ENCODE measurements around the gene TLR8. TPM values are rescaled to one million over a fixed set of nuclear protein-coding genes. Genes with fewer than 3 reads are reported as not detected.
"Not testable (repeated sequence)": the region's sequence is repeated elsewhere in the genome, so short reads cannot be mapped to it uniquely, and the experiment has no call there.

Gene TLR8
- total RNA-seq, 4 donors from 2014 or later = 0.37 to 1.3 (median 0.82) TPM; not detected in 1

DNA sequence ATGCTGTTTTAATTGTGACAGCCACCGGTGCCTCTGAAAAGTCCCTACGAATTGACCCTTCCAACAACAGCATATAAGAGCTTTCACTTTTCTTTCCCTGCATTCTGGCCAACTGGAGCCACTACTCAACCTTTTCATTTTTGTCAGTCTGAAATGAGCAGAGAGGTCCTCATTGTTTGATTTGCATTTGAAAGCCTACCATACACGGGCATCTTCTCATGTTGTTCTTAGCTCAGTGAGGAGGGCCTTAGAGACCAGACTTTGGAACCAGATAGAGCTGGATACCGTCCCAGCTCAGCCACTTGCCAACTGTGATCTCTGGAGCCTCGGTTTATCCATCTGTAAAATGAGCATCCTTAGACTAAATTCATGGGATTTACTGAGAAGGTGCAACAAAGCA lies 51.6 kb downstream of the TLR8 start:
- H3K4me1 ChIP-seq = peaks cover 0 to 11% (median 8%) of the 10 kb centered on the region in 4 donors
- no peak for DNase-seq
- H3K27me3 ChIP-seq = no peaks in the 10 kb centered on the region
- H3K4me3 ChIP-seq = no peak overlapping the region
- TF ChIP-seq POLR2A (IDR thresholded peaks at IDR 0.05) (no peak), EP300 (IDR thresholded peaks at IDR 0.05; ENCODE audit: low read depth) (no peak), POLR2AphosphoS5 (IDR thresholded peaks at IDR 0.05) (no peak)
- TF ChIP-seq, protein P1, sequence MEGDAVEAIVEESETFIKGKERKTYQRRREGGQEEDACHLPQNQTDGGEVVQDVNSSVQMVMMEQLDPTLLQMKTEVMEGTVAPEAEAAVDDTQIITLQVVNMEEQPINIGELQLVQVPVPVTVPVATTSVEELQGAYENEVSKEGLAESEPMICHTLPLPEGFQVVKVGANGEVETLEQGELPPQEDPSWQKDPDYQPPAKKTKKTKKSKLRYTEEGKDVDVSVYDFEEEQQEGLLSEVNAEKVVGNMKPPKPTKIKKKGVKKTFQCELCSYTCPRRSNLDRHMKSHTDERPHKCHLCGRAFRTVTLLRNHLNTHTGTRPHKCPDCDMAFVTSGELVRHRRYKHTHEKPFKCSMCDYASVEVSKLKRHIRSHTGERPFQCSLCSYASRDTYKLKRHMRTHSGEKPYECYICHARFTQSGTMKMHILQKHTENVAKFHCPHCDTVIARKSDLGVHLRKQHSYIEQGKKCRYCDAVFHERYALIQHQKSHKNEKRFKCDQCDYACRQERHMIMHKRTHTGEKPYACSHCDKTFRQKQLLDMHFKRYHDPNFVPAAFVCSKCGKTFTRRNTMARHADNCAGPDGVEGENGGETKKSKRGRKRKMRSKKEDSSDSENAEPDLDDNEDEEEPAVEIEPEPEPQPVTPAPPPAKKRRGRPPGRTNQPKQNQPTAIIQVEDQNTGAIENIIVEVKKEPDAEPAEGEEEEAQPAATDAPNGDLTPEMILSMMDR (IDR thresholded peaks at IDR 0.05) = no peak
- 59% methylated on average over 5 of the region's 5 CpGs; no CpG with 5 or more reads in 1 of the 2 donors for WGBS, 2 donors (ENCODE audit: low coverage in 1 of 2)
- in situ Hi-C loops (cut with MboI; ENCODE audit: low pct_ligation_motif_present in 1 of 4, low pct_unique_long_range_greater_than_20kb in 1 of 4, low sequenced_read_pairs in 3 of 4) (loop anchor here (10.0 to 25.0 kb wide), 3 partner anchors 527 to 704 kb away; partner anchors contain the start of gene TCEANC (in 2 of the 4)), intact Hi-C loops (cut with DNase I; ENCODE audit: low total_unique reads) (no loop called here)
- H3K27ac ChIP-seq = peak overlapping the region; percentile 60 to 83 (median 79)
- H3K9me3 ChIP-seq = no peaks in the 10 kb centered on the region
- H3K36me3 ChIP-seq = no peaks in the 10 kb centered on the region

DNA sequence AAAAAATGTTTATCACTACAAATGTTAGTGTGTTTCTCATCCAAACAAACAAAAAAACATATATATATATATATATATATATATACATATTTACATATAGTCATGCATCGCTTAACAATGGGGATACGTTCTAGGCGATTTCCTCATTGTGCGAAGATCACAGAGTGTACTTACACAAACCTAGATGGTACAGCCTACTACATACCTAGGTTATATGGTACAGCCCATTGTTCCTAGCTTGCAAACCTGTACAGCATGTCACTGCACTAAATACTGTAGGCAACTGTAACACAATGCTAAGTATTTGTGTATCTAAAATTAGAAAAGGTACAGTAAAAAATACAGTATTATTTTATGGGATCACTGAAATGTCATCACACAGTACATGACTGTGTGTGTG lies 52.0 kb downstream of the TLR8 start:
- no peaks in the 10 kb centered on the region for H3K27me3 ChIP-seq
- H3K4me1 ChIP-seq = peaks cover 0 to 11% (median 8%) of the 10 kb centered on the region in 4 donors
- no peak for DNase-seq
- no peaks in the 10 kb centered on the region for H3K36me3 ChIP-seq
- no peak overlapping the region for H3K27ac ChIP-seq
- TF ChIP-seq, protein P1 (IDR thresholded peaks at IDR 0.05) = no peak
- TF ChIP-seq POLR2A (IDR thresholded peaks at IDR 0.05) (no peak), POLR2AphosphoS5 (IDR thresholded peaks at IDR 0.05) (no peak), EP300 (IDR thresholded peaks at IDR 0.05; ENCODE audit: low read depth) (no peak)
- WGBS, 2 donors (ENCODE audit: low coverage in 1 of 2) = 82 to 89% methylated on average over 3 to 4 of the region's 4 CpGs
- intact Hi-C loops (cut with DNase I; ENCODE audit: low total_unique reads) (no loop called here), in situ Hi-C loops (cut with MboI; ENCODE audit: low pct_ligation_motif_present in 1 of 4, low pct_unique_long_range_greater_than_20kb in 1 of 4, low sequenced_read_pairs in 3 of 4) (loop anchor here (10.0 to 25.0 kb wide), 3 partner anchors 526 to 704 kb away; partner anchors contain the start of gene TCEANC (in 2 of the 4))
- H3K4me3 ChIP-seq = no peak overlapping the region
- no peaks in the 10 kb centered on the region for H3K9me3 ChIP-seq

DNA sequence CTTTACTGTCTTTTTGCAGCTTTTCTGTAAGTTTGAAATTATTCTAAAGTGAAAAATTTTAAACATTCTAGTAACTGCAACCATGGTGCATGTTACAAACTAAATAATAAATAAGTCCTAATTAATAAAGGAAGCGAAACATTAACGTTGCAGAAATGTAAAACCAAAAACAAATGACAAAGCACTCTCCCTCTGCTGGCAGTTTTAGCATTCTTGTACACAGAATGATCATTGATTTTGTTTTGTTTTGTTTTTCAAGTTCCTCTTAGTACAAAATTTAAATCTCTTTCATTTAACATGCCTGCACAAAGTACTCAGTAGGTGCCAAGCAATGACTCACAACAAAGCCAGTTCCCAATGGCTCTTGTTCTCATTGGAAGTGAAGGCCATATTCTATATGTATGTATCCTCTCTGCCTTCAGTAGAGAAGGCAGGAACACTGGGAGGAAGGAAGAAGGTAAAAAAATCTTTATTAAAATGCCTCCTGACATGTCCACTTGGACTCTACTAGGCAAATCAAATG lies 54.8 kb downstream of the TLR8 start:
- Histone ChIP-seq H3K4me3 (no peak overlapping the region), H3K4me1 (peaks cover 0 to 9% (median 2%) of the 10 kb centered on the region in 4 donors), H3K27me3 (no peaks in the 10 kb centered on the region), H3K9me3 (no peaks in the 10 kb centered on the region), H3K27ac (no peak overlapping the region), H3K36me3 (no peaks in the 10 kb centered on the region)
- in situ Hi-C loops (cut with MboI; ENCODE audit: low pct_ligation_motif_present in 1 of 4, low pct_unique_long_range_greater_than_20kb in 1 of 4, low sequenced_read_pairs in 3 of 4) = loop anchor here (25.0 kb wide), 2 partner anchors 526 to 701 kb away; partner anchors contain the start of gene TCEANC (in 2 of the 4)
- TF ChIP-seq, protein P1 (IDR thresholded peaks at IDR 0.05) = no peak
- TF ChIP-seq POLR2A (IDR thresholded peaks at IDR 0.05) = no peak
- TF ChIP-seq POLR2AphosphoS5 (IDR thresholded peaks at IDR 0.05) = no peak
- TF ChIP-seq EP300 (IDR thresholded peaks at IDR 0.05; ENCODE audit: low read depth) = no peak
- intact Hi-C loops (cut with DNase I; ENCODE audit: low total_unique reads) = no loop called here
- DNase-seq = no peak
- WGBS, 2 donors (ENCODE audit: low coverage in 1 of 2) = 50 to 70% methylated on average over 2 of the region's 2 CpGs

DNA sequence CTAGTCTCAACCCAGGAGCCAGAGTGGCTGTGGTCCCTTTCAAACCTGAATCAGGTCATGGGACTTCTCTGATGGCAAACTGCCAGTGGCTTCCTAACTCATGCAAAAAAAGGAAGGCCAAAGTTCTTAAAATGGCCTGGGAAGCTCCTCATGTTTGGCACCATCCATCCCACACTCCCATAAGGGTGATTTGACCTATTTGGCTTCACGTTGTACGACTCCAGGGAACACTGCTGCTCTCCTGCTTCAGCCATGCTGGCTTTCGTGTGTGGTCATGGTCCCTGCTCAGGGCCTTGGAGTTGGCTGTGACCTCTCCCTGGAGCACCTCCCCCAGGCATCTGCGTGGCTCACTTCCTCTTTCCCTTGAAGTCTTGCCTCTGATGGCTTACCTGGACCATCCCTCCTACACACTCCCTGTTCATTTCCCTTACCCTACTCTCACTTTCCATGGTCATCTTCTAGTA lies 55.7 kb downstream of the TLR8 start:
- in situ Hi-C loops (cut with MboI; ENCODE audit: low pct_ligation_motif_present in 1 of 4, low pct_unique_long_range_greater_than_20kb in 1 of 4, low sequenced_read_pairs in 3 of 4) (loop anchor here (25.0 kb wide), 2 partner anchors 525 to 700 kb away; partner anchors contain the start of gene TCEANC (in 2 of the 4)), intact Hi-C loops (cut with DNase I; ENCODE audit: low total_unique reads) (no loop called here)
- no peak overlapping the region for H3K27ac ChIP-seq
- peaks cover 0 to 3% (median 0%) of the 10 kb centered on the region in 4 donors for H3K4me1 ChIP-seq
- WGBS, 2 donors (ENCODE audit: low coverage in 1 of 2) = 98% methylated on average over 4 of the region's 4 CpGs; no CpG with 5 or more reads in 1 of the 2 donors
- TF ChIP-seq POLR2A (IDR thresholded peaks at IDR 0.05) (no peak), EP300 (IDR thresholded peaks at IDR 0.05; ENCODE audit: low read depth) (no peak), POLR2AphosphoS5 (IDR thresholded peaks at IDR 0.05) (no peak)
- TF ChIP-seq, protein P1 (IDR thresholded peaks at IDR 0.05) = no peak
- no peaks in the 10 kb centered on the region for H3K36me3 ChIP-seq
- H3K9me3 ChIP-seq = no peaks in the 10 kb centered on the region
- no peak overlapping the region for H3K4me3 ChIP-seq
- no peak for DNase-seq
- H3K27me3 ChIP-seq = no peaks in the 10 kb centered on the region

DNA sequence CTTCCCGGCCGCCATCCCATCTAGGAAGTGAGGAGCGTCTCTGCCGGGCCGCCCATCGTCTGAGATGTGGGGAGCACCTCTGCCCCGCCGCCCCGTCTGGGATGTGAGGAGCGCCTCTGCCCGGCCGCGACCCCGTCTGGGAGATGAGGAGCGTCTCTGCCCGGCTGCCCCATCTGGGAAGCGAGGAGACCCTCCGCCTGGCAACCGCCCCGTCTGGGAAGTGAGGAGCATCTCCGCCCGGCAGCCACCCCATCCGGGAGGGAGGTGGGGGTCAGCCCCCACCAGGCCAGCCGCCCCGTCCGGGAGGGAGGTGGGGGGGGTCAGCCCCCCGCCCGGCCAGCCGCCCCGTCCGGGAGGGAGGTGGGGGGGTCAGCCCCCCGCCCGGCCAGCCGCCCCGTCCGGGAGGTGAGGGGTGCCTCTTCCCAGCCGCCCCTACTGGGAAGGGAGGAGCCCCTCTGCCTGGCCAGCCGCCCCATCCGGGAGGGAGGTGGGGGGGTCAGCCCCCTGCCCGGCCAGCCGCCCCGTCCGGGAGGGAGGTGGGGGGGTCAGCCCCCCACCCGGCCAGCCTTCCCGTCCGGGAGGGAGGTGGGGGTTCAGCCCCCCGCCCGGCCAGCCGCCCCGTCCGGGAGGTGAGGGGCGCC lies 56.9 kb downstream of the TLR8 start:
- DNase-seq; H3K27me3 ChIP-seq; H3K4me3 ChIP-seq; H3K36me3 ChIP-seq; H3K9me3 ChIP-seq; H3K4me1 ChIP-seq; H3K27ac ChIP-seq; intact Hi-C loops (cut with DNase I; ENCODE audit: low total_unique reads): not testable (repeated sequence)
- in situ Hi-C loops (cut with MboI; ENCODE audit: low pct_ligation_motif_present in 1 of 4, low pct_unique_long_range_greater_than_20kb in 1 of 4, low sequenced_read_pairs in 3 of 4) = loop anchor here (25.0 kb wide), 2 partner anchors 524 to 699 kb away; partner anchors contain the start of gene TCEANC (in 2 of the 4)
- WGBS, 2 donors (ENCODE audit: low coverage in 1 of 2) = no CpG with 5 or more reads among the region's 52 CpGs
